Endothelial cell of hepatic sinusoid (primary cell): Measurements from ENCODE around the gene BLOC1S3.

Source experiments
- in situ Hi-C: cut with HindIII; loops from 2 replicates; pipeline ENCODE4 v1.10.0; 2017; ENCODE audit warnings: low sequenced_read_pairs

BLOC1S3 gene

DNA sequence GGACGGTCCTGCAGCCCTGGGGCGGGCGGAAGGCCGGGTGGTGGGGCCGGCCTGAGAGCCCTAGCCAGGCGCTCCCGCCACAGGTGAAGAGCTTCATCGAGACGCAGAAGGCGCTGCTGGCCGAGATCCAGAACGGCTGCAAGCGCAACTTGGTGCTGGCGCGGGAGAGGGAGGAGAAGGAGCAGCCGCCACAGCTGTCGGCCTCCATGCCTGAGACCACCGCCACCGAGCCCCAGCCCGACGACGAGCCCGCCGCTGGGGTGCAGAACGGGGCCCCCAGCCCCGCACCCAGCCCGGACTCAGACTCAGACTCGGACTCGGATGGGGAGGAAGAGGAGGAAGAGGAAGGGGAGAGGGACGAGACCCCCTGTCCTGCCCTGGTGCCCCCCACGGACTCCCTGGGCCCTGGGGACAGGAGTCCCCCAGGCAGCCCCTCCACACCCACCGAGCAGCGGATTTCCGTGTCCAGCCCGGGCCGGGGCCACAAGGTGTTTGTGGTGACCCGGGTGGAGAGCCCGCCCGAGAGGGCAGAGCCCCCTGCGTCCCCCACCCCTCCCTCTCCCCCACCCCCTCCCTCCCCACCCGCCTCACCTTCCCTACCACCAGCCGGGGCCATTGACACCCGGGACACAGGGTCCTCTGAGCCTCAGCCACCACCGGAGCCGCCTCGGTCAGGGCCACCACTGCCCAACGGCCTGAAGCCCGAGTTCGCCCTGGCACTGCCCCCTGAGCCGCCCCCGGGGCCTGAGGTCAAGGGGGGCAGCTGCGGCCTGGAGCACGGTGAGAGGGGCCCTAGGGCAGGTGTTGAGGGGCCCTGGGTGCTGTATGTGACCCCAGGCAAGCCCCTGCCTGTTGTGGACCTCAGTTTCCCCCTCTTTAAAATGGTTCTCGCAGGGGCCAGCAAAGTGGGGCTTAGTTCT lies 33.1 kb upstream of the BLOC1S3 start:
- in situ Hi-C loops = loop anchor here (25.0 kb wide), 1 partner anchor 108 kb away; the partner anchor contains the start of gene CLASRP

DNA sequence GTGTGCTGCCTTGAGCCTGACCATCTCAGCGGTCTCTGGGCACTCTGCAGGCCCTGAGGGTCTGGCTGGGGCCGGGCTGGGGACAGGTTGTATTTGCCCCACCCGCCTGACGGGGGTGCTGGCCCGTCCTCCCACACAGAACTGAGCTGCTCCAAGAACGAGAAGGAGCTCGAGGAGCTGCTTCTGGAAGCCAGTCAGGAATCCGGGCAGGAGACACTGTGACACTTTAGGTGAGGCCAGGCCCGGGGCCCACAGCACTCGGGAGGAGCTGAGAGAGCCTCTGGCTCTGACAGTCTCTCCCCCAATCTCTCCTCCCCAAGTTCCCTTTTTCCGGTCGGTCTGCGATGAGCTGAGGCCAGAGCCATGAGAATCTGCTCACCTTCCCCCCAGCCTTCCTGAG lies 32.3 kb upstream of the BLOC1S3 start:
- in situ Hi-C loops = loop anchor here (25.0 kb wide), 1 partner anchor 109 kb away; the partner anchor contains the start of gene CLASRP

DNA sequence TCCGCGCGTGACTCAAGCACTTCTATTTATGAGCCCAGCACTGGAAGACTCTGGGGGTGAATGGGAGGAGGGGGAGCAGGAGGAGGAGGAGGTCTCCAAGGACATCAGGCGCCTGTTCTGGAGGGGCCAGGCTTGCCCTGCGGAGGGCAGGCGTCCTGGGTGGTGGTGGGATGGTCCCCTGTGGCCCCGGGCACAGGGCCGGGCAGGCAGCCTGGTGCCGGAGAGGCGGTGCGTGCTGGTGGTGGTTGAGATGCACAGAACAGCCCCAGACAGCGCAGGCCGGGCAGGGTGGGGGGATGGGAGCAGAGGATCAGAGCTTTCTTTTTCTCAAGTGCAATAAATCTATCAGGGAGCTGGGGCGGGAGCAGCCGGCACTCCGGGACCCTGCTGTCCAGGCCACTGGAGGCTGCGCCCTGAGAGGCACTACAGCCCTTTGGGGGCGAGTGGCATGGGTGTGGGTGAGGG lies 31.8 kb upstream of the BLOC1S3 start:
- in situ Hi-C loops = loop anchor here (25.0 kb wide), 1 partner anchor 109 kb away; the partner anchor contains the start of gene CLASRP

GRCh38 chr19:45147835-45148676 lies 30.5 kb upstream of the BLOC1S3 start:
- in situ Hi-C loops = loop anchor here (25.0 kb wide), 1 partner anchor 111 kb away; the partner anchor contains the start of gene CLASRP

DNA sequence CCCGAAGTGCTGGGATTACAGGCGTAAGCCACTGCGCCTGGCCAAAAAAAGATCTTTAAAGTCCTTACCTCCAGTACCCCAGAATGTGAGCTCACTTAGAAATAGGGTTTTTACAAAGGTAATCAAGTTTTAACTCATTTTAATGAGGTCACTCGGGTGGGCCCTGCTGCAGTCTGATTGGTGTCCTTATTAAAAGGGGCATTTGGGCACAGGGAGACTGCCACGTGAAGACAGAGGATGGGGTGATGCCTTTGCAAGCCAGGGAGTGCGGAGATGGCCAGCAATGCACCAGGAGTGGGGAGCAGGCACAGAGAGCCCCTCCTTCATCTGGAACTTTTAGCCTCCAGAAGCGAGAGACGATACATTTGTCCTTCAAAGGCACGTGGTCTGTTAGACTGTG lies 29.5 kb upstream of the BLOC1S3 start:
- in situ Hi-C loops = loop anchor here (25.0 kb wide), 1 partner anchor 112 kb away; the partner anchor contains the start of gene CLASRP

GRCh38 chr19:45150180-45150579 lies 28.4 kb upstream of the BLOC1S3 start:
- in situ Hi-C loops = no loop called here

DNA sequence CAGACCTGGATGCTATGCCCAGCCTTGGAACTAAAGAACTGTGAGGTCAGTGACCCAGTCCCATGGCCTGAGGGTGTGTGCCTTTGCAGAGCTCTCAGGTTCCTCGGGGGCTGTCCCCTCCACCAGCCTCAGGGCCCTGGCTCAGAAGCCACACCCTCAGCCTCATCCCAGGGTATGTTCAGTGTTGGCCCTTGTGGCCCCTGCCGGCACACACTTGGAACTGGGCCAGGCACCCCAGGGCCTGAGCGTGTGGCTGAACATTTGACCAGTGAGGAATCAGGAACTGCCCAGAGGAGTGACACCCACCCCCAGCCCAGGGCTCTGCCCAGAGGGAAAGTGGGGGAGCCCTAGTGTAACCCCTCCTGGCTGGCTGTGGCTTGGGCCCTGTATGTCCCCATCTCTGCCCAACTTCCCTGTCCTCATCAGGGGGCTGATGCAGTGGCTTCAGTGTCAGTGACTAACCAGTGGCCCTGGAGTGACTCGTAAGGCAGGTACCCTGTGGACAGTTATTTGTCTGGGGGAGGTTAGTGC lies 27.8 kb upstream of the BLOC1S3 start:
- in situ Hi-C loops = no loop called here

GRCh38 chr19:45151320-45151719 lies 27.3 kb upstream of the BLOC1S3 start:
- in situ Hi-C loops = no loop called here

DNA sequence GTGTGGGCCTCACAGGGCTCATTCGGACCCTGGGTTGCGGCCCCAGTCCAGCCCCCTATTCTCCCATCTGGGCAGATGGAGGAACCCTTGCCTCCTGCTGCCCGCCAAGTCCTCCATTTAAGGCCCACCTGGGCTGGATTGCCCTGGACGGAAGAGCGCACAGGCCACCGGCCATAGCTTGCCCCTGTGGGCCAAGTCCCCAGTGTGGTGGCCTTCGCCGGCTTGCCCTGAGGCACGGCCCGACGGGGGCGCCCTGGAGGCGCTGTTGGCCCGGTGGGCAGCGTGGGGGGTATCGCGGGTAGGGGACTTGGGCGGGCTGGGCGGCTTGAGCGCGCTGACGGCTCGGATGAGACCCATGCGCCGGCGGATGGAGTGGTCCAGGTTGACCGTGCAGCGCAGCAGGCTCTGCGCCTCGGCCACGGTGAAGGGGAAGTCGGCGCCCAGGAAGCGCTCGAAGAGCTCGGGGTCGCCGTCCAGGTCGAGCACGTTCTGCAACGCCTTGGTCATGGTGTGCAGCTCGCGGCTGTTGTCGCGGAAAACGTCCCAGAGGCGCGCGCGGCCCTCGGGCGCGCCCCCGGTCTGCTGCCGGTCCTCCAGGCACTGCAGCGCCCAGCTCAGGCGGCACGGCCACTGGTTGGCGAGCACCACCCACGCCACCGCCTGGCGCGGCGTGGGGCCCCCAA lies 26.6 kb upstream of the BLOC1S3 start:
- in situ Hi-C loops = no loop called here

DNA sequence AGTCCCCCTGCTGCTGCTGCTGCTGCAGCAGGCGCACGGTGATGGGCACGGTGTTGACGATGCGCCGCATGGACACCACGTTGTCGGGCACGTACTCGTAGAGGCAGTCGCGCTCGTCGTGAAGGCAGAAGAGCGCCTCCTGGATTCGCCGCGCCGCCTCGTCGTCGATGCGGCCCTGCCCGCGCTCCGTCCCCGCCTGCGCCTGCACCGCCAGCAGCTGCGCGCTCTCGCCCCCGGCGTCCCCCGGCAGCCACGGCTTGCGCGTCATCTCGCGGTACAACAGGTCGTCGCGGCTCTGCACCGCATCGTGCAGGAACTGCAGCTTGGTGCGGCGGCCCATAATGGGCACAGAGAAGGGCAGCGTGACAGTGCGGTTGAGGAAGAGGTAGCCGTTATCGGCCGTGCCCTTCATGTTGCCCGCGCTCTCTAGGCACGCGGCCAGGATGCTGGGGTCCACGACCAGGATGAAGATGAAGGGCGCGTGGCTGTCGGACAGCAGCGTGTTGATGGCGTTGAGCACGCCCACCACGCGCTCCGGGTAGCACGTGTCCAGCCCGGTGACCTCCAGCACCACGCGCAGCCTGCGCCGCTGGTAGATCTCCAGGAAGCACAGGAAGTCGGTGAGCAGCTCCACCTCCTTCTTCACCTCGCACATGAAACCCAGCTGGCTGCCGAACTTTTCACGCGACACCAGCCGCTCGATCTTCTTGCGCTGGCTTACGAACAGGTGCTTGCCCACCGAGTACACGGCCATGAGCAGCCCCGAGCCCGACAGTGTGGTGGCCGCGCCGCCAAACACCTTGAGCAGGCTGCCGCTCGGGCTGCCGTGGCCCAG lies 25.9 kb upstream of the BLOC1S3 start:
- in situ Hi-C loops = no loop called here

DNA sequence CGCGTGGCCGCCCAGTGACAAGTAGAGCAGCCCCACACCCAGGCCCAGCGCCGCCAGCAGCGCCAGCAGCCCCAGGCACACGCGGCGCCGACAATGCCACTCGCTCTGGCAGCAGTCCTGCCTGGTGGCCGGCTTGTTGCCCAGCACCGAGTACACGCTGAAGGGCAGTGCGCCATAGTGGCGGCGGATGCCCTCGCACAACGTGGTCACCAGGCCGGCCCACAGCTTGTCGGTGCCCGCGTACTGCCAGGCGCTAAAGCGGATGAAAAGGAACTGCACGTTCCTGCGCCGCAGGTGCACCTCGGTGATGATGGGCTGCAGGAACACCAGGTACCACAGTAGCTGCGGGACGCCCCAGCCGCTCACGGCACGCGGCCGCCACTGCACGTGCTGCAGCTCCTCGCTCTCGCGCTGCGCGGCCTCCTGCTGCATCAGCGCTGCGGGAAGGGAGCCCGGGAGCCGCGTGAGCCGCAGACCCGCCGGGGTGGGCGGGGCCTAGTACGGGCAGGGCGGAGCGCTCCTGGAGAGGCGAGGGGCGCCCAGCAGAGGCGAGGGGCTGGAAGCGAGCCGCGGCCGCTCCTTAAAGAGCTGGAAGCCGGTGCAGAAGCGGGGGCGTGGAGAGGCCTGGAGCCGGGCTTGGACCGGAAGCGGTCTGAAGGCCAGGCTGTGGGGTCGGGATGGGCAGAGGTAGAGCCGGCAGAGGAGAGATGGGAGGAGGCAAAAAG lies 25.1 kb upstream of the BLOC1S3 start:
- in situ Hi-C loops = no loop called here

- in situ Hi-C loops = no loop called here
Observed at GRCh38 chr19:45154064-45154827, 24.3 kb upstream of the BLOC1S3 start.

DNA sequence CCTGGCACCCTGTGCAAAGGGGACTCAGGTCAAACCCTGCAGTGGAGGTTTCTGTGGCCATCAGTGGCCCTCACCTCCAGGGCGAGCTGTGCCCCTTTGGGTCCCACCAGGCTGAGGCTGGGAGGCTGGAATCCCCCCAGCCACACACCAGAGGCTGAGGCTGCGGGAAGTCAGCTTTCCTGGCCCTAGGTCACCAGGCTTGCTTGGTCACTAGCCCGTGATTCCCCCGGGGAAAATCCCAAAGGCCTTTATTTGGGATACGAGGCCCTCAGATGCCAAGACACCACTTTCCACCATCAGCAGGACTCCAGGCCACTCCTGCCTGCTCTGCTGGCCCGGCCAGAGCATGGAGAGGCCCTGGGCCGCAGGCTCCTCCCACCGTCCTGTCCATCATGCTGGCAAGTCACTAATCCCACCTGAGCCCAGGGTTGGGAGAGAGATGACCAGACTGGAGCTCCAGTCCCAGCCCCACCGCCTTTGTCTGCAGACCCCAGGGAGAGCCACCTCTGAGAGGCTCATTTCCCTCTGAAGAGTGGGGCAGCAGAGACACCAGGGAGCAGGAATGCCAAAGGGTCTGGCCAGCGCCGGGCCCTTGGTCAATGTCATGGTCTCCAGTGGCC lies 22.5 kb upstream of the BLOC1S3 start:
- in situ Hi-C loops = no loop called here

DNA sequence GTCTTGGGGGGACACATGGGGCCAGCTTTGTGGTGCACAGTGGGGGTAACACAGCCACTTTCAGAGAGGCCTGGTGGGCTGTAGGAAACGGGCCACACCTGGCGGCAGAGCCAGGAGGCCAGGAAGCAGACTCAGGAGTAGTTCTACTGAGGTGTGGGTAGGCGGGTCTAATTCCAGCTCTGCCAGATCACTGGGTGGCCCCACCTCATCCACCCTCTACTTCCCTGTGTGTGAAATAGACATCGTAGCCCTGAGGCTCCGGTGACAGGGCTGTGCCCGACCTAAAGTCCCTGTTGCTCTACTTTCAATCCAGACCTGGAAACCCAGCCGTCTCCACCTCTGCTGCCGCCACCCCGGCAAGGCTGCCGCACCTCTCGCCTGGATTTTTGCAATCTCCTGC lies 21.8 kb upstream of the BLOC1S3 start:
- in situ Hi-C loops = no loop called here

GRCh38 chr19:45158503-45159209 lies 19.9 kb upstream of the BLOC1S3 start:
- in situ Hi-C loops = no loop called here

DNA sequence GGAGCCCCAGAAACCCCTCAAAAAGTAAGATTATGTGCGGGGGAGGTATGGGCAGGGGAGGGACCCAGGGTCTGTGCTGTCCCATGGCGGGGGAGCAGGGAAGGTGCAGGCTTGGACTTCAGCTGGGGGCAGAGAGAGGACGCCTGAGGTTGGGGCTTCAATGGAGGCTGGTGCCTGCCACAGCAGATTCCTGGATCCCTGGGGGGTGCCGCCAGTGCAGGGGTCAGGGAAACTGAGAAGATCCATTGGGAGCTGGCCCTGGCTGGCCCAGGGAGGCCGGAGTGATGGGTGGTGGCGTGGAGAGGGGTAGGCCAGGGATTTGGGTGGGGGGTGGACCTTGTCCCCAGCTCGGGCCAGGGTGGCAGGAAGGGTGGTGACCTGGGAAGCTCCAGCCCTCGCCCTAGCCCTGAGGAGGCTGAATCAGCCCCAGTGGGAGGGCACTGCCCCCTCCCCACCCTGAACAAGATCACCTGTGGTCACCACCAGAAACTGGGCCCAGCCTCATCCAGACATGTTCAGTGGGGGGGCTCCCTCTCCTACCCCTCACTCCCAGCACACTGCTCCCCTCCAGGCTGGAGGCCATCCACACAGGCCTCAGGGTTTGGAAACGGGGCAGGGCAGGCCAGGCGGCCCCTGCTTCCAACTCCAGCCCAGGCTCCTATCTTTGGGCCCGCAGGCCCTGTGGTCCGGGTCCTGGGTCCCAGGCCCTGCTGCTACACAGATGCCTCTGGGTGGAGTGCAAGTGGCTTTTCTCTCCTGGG lies 19.2 kb upstream of the BLOC1S3 start:
- in situ Hi-C loops = no loop called here

DNA sequence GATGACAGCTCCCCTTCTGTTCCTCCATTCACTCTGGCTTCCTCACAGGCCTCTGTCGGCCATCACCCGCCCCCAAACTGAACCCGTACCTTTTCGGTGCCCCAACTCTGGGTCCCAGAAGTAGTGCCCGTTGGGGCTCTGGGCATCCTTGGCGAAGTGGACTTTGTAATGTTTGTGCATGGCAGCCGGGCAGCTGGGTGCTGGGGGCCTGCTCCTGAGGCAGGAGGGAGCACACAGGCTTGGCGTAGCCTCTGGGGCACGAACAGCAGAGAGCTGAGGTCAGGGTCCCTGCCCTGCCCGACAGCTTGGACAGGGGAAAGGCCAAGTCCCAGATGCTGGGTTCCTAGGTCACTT lies 18.6 kb upstream of the BLOC1S3 start:
- in situ Hi-C loops = no loop called here
